Esophagus squamous epithelium (tissue), 4 donors: ENCODE results near the gene JMJD6.

Experiments
- CTCF ChIP-seq, 6 experiments: fragments of 450-650 bp in 4 of 6; fragments of 200-600 bp in 2 of 6; sonication (generic) in 2 of 6; IDR thresholded peaks; one replicate each; pipeline ENCODE4 v1.5.1; 2016 to 2019; ENCODE audit warnings: antibody characterized with exemption in 6 of 6, mild to moderate bottlenecking in 4 of 6, moderate library complexity in 4 of 6
- POLR2A ChIP-seq, 4 donors: fragments of 450-650 bp; IDR thresholded peaks; one replicate each; pipeline ENCODE4 v1.6.1; 2017; ENCODE audit warnings: antibody characterized with exemption in 4 of 4, mild to moderate bottlenecking in 4 of 4, moderate library complexity in 3 of 4

- TF ChIP-seq CTCF (IDR thresholded peaks at IDR 0.05), result no peak
- no peak for TF ChIP-seq POLR2A (IDR thresholded peaks at IDR 0.05)
Measured at GRCh38 chr17:76706817-76707216, 19.6 kb downstream of the JMJD6 start.
